IPS-NIHi7 (cell line): Measurements from ENCODE around the gene PCMTD2.
"Not testable (repeated sequence)": the region's sequence is repeated elsewhere in the genome, so short reads cannot be mapped to it uniquely, and the experiment has no call there.

Experiments
- DNase-seq: peaks from one replicate; pipeline ENCODE4 v3.0.0; 2012; ENCODE audit warnings: mixed read lengths; ENCODE audit errors: extremely low spot score

Gene PCMTD2

GRCh38 chr20:64286447-64287263 is 31.1 kb downstream of the PCMTD2 start:
- DNase-seq: not testable (repeated sequence)

GRCh38 chr20:64287264-64287590 is 31.7 kb downstream of the PCMTD2 start:
- not testable (repeated sequence) for DNase-seq

GRCh38 chr20:64292167-64292566 is 36.6 kb downstream of the PCMTD2 start:
- not testable (repeated sequence) for DNase-seq

- not testable (repeated sequence) for DNase-seq
These were observed 47.5 kb downstream of the PCMTD2 start for GRCh38 chr20:64303086-64303485.

- DNase-seq: not testable (repeated sequence)
These were observed 58.2 kb downstream of the PCMTD2 start for GRCh38 chr20:64313761-64314160.

GRCh38 chr20:64315381-64315780 is 59.8 kb downstream of the PCMTD2 start:
- not testable (repeated sequence) for DNase-seq

GRCh38 chr20:64315884-64316283 is 60.3 kb downstream of the PCMTD2 start:
- DNase-seq: not testable (repeated sequence)

- peak; percentile 9 for DNase-seq
These were observed 61.0 kb downstream of the PCMTD2 start for GRCh38 chr20:64316415-64317083.

GRCh38 chr20:64317331-64317730 is 61.8 kb downstream of the PCMTD2 start:
- not testable (repeated sequence) for DNase-seq

GRCh38 chr20:64318056-64318455 is 62.5 kb downstream of the PCMTD2 start:
- DNase-seq: not testable (repeated sequence)

- DNase-seq: not testable (repeated sequence)
These were observed 66.7 kb downstream of the PCMTD2 start for GRCh38 chr20:64322031-64322789.
